GM12875 (cell line): Measurements from ENCODE around the gene CGREF1.

Experiments used
- H3K4me3 ChIP-seq: one replicate; pipeline ENCODE4 v1.5.1; 2011; ENCODE audit warnings: low read depth, low read length, control low read depth
- CTCF ChIP-seq: IDR thresholded peaks from 2 replicates; pipeline ENCODE4 v1.5.1; 2011; ENCODE audit warnings: low read depth, mild to moderate bottlenecking, control low read depth, inconsistent platforms, low read length, moderate library complexity, borderline replicate concordance; ENCODE audit not compliant: insufficient read depth

CGREF1 gene

GRCh38 chr2:27155069-27155520 is 36.2 kb upstream of the CGREF1 start:
- no peak overlapping the region for H3K4me3 ChIP-seq
- no peak for TF ChIP-seq CTCF

- TF ChIP-seq CTCF: no peak
- H3K4me3 ChIP-seq: no peak overlapping the region
Measured at GRCh38 chr2:27154488-27154887, 35.6 kb upstream of the CGREF1 start.

- TF ChIP-seq CTCF: no peak
- H3K4me3 ChIP-seq: no peak overlapping the region
Measured at GRCh38 chr2:27152796-27153464, 34.0 kb upstream of the CGREF1 start.

- no peak for TF ChIP-seq CTCF
- no peak overlapping the region for H3K4me3 ChIP-seq
Measured at GRCh38 chr2:27152102-27152795, 33.3 kb upstream of the CGREF1 start.

- no peak for TF ChIP-seq CTCF
- H3K4me3 ChIP-seq: no peak overlapping the region
Measured at GRCh38 chr2:27150639-27151230, 31.8 kb upstream of the CGREF1 start.

GRCh38 chr2:27149570-27150405 is 30.9 kb upstream of the CGREF1 start:
- H3K4me3 ChIP-seq: no peak overlapping the region
- TF ChIP-seq CTCF: no peak
